ENCODE measurements around the gene PYROXD2. TPM values are rescaled to one million over a fixed set of nuclear protein-coding genes. Genes with fewer than 3 reads are reported as not detected.

The PYROXD2 gene
- total RNA-seq, 2 donors from 2014 or later = 5.9 to 9.4 TPM

DNA sequence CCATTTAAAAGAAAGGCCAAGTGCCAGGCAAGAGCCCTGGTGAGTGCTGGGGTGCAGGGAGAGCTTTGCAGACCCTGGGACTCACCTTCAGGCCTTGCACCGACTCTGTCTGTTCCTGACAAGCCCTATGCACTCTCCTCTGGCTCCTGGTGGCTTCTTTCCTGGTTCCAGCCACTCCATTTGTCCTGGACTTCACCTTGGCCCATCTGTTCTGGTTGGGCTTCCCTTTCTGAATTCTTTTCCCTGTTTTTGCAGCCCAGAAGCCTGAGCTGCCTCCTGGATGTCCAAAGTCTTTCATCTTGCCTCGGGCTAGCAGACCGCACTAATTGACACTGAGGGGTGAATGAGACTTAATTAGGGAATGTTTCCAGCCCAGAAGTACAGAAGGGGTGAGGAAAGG lies 60.5 kb downstream of the PYROXD2 start:
- no peak for DNase-seq
- Histone ChIP-seq H3K27me3 (no peaks in the 10 kb centered on the region), H3K27ac (no peak overlapping the region), H3K4me3 (no peak overlapping the region), H3K9me3 (no peaks in the 10 kb centered on the region), H3K4me1 (peaks cover 4% of the 10 kb centered on the region), H3K36me3 (no peaks in the 10 kb centered on the region), H3K9ac (ENCODE audit: low read depth in 2 of 2, low read length in 2 of 2) (no peak overlapping the region)
- intact Hi-C loops (cut with DNase I) = no loop called here
- TF ChIP-seq, protein P1, sequence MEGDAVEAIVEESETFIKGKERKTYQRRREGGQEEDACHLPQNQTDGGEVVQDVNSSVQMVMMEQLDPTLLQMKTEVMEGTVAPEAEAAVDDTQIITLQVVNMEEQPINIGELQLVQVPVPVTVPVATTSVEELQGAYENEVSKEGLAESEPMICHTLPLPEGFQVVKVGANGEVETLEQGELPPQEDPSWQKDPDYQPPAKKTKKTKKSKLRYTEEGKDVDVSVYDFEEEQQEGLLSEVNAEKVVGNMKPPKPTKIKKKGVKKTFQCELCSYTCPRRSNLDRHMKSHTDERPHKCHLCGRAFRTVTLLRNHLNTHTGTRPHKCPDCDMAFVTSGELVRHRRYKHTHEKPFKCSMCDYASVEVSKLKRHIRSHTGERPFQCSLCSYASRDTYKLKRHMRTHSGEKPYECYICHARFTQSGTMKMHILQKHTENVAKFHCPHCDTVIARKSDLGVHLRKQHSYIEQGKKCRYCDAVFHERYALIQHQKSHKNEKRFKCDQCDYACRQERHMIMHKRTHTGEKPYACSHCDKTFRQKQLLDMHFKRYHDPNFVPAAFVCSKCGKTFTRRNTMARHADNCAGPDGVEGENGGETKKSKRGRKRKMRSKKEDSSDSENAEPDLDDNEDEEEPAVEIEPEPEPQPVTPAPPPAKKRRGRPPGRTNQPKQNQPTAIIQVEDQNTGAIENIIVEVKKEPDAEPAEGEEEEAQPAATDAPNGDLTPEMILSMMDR (IDR thresholded peaks at IDR 0.05) = no peak

DNA sequence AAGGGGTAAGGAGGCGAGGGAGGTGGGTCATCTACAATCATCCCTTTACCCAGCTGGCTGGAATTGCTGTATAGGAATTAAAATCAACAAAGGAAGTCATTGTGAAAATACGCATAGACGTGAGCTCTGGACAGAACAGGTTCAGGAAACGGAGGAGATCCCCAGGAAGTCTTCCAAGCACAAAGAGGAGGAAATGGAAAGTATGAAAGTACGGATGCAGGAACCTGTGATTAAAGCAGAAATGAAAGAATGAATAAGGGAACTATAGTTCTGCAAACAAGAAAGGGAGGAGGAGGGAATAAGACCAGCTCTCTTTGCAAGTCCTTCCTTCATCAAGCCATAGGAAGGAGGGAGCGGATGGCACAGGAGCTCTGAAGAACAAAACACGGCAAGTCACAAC lies 61.8 kb downstream of the PYROXD2 start:
- H3K36me3 ChIP-seq = no peaks in the 10 kb centered on the region
- TF ChIP-seq, protein P1 (IDR thresholded peaks at IDR 0.05) = no peak
- H3K4me1 ChIP-seq = peaks cover 8% of the 10 kb centered on the region
- H3K27me3 ChIP-seq = no peaks in the 10 kb centered on the region
- no peaks in the 10 kb centered on the region for H3K9me3 ChIP-seq
- H3K4me3 ChIP-seq = no peak overlapping the region
- no peak overlapping the region for H3K27ac ChIP-seq
- H3K9ac ChIP-seq (ENCODE audit: low read depth in 2 of 2, low read length in 2 of 2) = no peak overlapping the region
- intact Hi-C loops (cut with DNase I) = no loop called here
- DNase-seq = no peak

- Histone ChIP-seq H3K9ac (ENCODE audit: low read depth in 2 of 2, low read length in 2 of 2) (no peak overlapping the region), H3K4me1 (peaks cover 8% of the 10 kb centered on the region), H3K27ac (no peak overlapping the region), H3K36me3 (no peaks in the 10 kb centered on the region), H3K27me3 (no peaks in the 10 kb centered on the region), H3K4me3 (no peak overlapping the region), H3K9me3 (no peaks in the 10 kb centered on the region)
- TF ChIP-seq, protein P1 (IDR thresholded peaks at IDR 0.05) = no peak
- intact Hi-C loops (cut with DNase I) = no loop called here
- no peak for DNase-seq
Observed at GRCh38 chr10:98351831-98352402, 63.1 kb downstream of the PYROXD2 start.

GRCh38 chr10:98349508-98349922 lies 65.5 kb downstream of the PYROXD2 start:
- H3K9me3 ChIP-seq = no peaks in the 10 kb centered on the region
- peaks cover 8% of the 10 kb centered on the region for H3K4me1 ChIP-seq
- TF ChIP-seq, protein P1 (IDR thresholded peaks at IDR 0.05) = no peak
- no peak overlapping the region for H3K4me3 ChIP-seq
- DNase-seq = peak; percentile 34
- H3K36me3 ChIP-seq = no peaks in the 10 kb centered on the region
- H3K27ac ChIP-seq = no peak overlapping the region
- intact Hi-C loops (cut with DNase I) = no loop called here
- H3K9ac ChIP-seq (ENCODE audit: low read depth in 2 of 2, low read length in 2 of 2) = no peak overlapping the region
- H3K27me3 ChIP-seq = no peaks in the 10 kb centered on the region

- no peak overlapping the region for H3K9ac ChIP-seq (ENCODE audit: low read depth in 2 of 2, low read length in 2 of 2)
- TF ChIP-seq, protein P1 (IDR thresholded peaks at IDR 0.05) = no peak
- no peaks in the 10 kb centered on the region for H3K36me3 ChIP-seq
- intact Hi-C loops (cut with DNase I) = no loop called here
- H3K4me3 ChIP-seq = no peak overlapping the region
- no peaks in the 10 kb centered on the region for H3K9me3 ChIP-seq
- no peaks in the 10 kb centered on the region for H3K27me3 ChIP-seq
- H3K4me1 ChIP-seq = peaks cover 8% of the 10 kb centered on the region
- DNase-seq = no peak
- H3K27ac ChIP-seq = no peak overlapping the region
Observed at GRCh38 chr10:98346847-98347246, 68.1 kb downstream of the PYROXD2 start.

Measured in colonic mucosa (tissue), 4 donors.